Testis (tissue), 3 donors: ENCODE data around the gene AKAP8. TPM values are rescaled to one million over a fixed set of nuclear protein-coding genes. Genes with fewer than 3 reads are reported as not detected.

Experiments used
- DNase-seq: peaks from one replicate; pipeline ENCODE4 v3.0.0-alpha.2; 2019
- H3K27ac ChIP-seq, 2 donors: fragments of 200-600 bp; sonication (generic); one replicate each; pipeline ENCODE4 v1.5.1; 2019
- H3K27me3 ChIP-seq: fragments of 200-600 bp; sonication (generic); one replicate; pipeline ENCODE4 v1.5.1; 2019
- H3K36me3 ChIP-seq: fragments of 200-600 bp; sonication (generic); one replicate; pipeline ENCODE4 v1.5.1; 2017; ENCODE audit warnings: low read depth; ENCODE audit errors: missing control alignments
- H3K4me1 ChIP-seq: fragments of 200-600 bp; sonication (generic); one replicate; pipeline ENCODE4 v1.5.1; 2019
- H3K4me3 ChIP-seq, 2 donors: fragments of 200-600 bp; sonication (generic); one replicate each; pipeline ENCODE4 v1.5.1; 2017 to 2019
- H3K9me3 ChIP-seq: fragments of 200-600 bp; sonication (generic); one replicate; pipeline ENCODE4 v1.5.1; 2017
- POLR2A ChIP-seq: fragments of 450-650 bp; IDR thresholded peaks from one replicate; pipeline ENCODE4 v1.6.1; 2017; ENCODE audit warnings: antibody characterized with exemption, mild to moderate bottlenecking, moderate library complexity
- WGBS, 2 donors: methylation state at CpG; one replicate each; pipeline ENCODE4 v1.1.5; 2018; 5-methylcytosine and 5-hydroxymethylcytosine counted together
- intact Hi-C: fragments of 100-400 bp; cut with DNase I; formaldehyde crosslinking; loops from one replicate; pipeline ENCODE4 v1.15.1; 2023; ENCODE audit warnings: low total_unique reads
- polyA plus RNA-seq: library from polyadenylated mRNA; stranded (reverse); fragments of 350-450 nt; fragmentation: Illumina TruSeq; extraction: RNeasy Lipid Tissue Mini Kit (QIAGEN cat#74804); gene quantifications from one replicate; pipeline ENCODE4 v1.2.3, GENCODE V29; 2014; ENCODE audit warnings: low read depth, low replicate concordance; ENCODE audit not compliant: insufficient read depth
- total RNA-seq, 2 donors: library from RNA; depleted of rRNA; stranded (reverse); fragments of >200 nt; gene quantifications; one replicate each; pipeline ENCODE4 v1.2.3, GENCODE V29; 2016
- TF ChIP-seq, protein P1 (sequence below), 3 experiments: fragments of 450-650 bp in 2 of 3; fragments of 200-600 bp in 1 of 3; sonication (generic) in 1 of 3; IDR thresholded peaks; one replicate each; pipeline ENCODE4 v1.5.1; 2016 to 2019; ENCODE audit warnings: antibody characterized with exemption in 3 of 3, mild to moderate bottlenecking in 2 of 3, moderate library complexity in 1 of 3

The AKAP8 gene
- total and polyA plus RNA-seq, 3 donors from 2014 or later = 20.1 to 46.3 (median 44.0) TPM

DNA sequence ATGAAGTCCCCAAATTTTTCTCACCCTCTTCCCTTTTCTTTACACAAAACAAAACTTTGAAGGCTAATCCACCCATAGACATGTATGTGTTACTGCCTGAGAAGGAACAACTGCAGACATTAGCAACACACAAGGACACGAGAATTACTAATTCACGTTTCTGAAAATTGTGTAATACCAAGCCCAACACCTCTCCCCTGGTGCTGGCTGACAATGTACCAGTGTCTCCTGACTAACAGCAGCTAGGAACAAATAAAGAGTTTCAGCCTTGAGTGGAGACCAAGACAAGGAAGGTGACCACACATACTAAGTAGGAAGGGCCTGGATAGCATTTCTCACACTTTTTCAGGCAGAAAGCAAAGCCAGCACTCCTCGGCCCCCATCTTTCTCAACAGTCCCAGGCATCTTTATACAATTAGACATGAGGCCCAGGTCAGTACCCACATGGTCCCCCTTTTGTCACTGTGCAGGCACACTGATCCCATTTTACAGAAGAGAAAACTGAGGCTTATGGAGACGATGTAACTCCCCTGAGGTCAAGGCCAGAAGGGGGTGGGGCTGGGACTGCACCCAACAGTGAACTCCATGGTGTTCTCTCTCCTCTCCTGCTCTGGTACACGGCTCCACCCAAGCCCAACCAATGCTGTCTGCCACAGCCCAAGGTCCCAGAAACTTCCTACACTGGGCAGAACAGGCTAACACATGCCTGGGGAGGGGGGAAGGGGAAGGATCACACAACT lies 55.9 kb downstream of the AKAP8 start:
- Histone ChIP-seq H3K27me3 (no peaks in the 10 kb centered on the region), H3K27ac (peak overlapping the region; percentile 2 to 46), H3K4me1 (peaks cover 89% of the 10 kb centered on the region), H3K9me3 (no peaks in the 10 kb centered on the region), H3K36me3 (no peaks in the 10 kb centered on the region), H3K4me3 (no peak overlapping the region)
- WGBS, 2 donors = 22 to 26% methylated on average over 4 to 5 of the region's 5 CpGs
- no peak for DNase-seq
- intact Hi-C loops = no loop called here
- TF ChIP-seq POLR2A = no peak
- TF ChIP-seq, protein P1, sequence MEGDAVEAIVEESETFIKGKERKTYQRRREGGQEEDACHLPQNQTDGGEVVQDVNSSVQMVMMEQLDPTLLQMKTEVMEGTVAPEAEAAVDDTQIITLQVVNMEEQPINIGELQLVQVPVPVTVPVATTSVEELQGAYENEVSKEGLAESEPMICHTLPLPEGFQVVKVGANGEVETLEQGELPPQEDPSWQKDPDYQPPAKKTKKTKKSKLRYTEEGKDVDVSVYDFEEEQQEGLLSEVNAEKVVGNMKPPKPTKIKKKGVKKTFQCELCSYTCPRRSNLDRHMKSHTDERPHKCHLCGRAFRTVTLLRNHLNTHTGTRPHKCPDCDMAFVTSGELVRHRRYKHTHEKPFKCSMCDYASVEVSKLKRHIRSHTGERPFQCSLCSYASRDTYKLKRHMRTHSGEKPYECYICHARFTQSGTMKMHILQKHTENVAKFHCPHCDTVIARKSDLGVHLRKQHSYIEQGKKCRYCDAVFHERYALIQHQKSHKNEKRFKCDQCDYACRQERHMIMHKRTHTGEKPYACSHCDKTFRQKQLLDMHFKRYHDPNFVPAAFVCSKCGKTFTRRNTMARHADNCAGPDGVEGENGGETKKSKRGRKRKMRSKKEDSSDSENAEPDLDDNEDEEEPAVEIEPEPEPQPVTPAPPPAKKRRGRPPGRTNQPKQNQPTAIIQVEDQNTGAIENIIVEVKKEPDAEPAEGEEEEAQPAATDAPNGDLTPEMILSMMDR (IDR thresholded peaks at IDR 0.05) = no peak

DNA sequence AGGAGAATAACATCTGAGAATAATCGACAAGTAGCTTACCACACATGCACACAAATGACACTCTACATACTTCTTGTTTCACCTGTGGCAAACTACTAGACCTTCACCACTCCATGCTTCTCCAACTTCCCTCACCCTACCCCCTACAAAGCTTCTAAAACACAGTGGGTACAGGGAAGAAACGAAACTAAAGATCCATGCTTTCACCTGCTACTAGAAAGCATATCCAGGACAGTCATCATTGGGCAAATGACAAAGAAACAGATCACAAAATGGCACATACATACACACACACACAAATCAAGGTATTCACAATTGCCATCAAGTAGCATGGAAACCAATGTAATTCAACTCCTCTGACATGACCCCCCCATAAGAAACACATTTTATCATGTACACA lies 57.8 kb downstream of the AKAP8 start:
- 40 to 46% methylated on average over 2 of the region's 2 CpGs for WGBS, 2 donors
- no peak for TF ChIP-seq POLR2A
- TF ChIP-seq, protein P1 (IDR thresholded peaks at IDR 0.05) = no peak
- Histone ChIP-seq H3K9me3 (no peaks in the 10 kb centered on the region), H3K4me3 (no peak overlapping the region), H3K36me3 (no peaks in the 10 kb centered on the region), H3K27ac (peak overlapping the region in 1 of 2 donors; percentile 55), H3K4me1 (peaks cover 90% of the 10 kb centered on the region), H3K27me3 (no peaks in the 10 kb centered on the region)
- intact Hi-C loops = no loop called here
- no peak for DNase-seq

DNA sequence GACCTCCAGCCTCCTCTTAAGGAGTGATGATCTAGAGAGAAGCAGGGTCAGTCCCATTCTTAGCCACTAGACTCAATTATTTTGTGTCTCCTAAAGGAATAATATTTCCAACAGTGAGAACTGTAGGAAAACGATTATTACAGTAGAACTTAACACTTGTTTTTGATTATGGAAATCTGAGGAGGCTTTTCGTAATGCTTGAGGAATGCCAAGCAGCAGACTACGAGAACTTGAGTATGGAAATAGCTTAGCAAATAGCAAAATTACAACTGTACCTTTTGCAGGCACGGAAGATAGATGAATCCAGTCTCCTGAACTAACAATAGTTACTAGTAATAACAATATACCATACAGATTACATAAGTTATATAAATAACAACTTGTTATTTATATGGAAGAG lies 59.5 kb downstream of the AKAP8 start:
- H3K4me3 ChIP-seq = no peak overlapping the region
- H3K9me3 ChIP-seq = no peaks in the 10 kb centered on the region
- H3K27ac ChIP-seq = peak overlapping the region in 1 of 2 donors; percentile 15
- no peak for DNase-seq
- H3K4me1 ChIP-seq = peaks cover 86% of the 10 kb centered on the region
- 32 to 38% methylated on average over 4 of the region's 4 CpGs for WGBS, 2 donors
- no peaks in the 10 kb centered on the region for H3K27me3 ChIP-seq
- intact Hi-C loops = no loop called here
- TF ChIP-seq, protein P1 (IDR thresholded peaks at IDR 0.05) = no peak
- TF ChIP-seq POLR2A = no peak
- H3K36me3 ChIP-seq = no peaks in the 10 kb centered on the region

DNA sequence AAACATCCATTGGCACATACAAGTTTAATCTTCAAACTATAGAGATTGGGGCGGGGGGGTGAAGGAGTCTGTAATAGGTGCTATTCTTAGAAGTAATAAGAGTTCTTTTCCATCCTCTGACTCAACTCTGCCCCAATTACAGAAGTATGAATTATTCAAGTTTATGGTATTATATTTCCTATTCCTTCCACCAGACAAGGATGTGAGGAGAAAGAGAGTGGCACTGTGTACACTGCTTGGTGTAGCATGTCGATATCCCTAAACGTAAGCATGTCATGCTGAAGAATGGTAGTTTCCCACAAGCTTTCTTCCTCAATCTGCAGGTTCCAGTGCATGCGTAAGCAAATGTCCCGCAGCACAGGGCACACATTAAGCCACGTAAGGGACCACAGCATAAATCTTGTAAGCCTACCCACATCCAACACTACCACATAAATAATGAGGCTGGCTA lies 61.3 kb downstream of the AKAP8 start:
- TF ChIP-seq POLR2A = no peak
- TF ChIP-seq, protein P1 (IDR thresholded peaks at IDR 0.05) = no peak
- Histone ChIP-seq H3K36me3 (no peaks in the 10 kb centered on the region), H3K27ac (no peak overlapping the region), H3K4me3 (no peak overlapping the region), H3K4me1 (peaks cover 84% of the 10 kb centered on the region), H3K27me3 (no peaks in the 10 kb centered on the region), H3K9me3 (no peaks in the 10 kb centered on the region)
- intact Hi-C loops = no loop called here
- 41 to 71% methylated on average over 6 of the region's 6 CpGs for WGBS, 2 donors
- no peak for DNase-seq
